Measurements from ENCODE around the gene PHF2. TPM values are rescaled to one million over a fixed set of nuclear protein-coding genes. Genes with fewer than 3 reads are reported as not detected.

The PHF2 gene
- total and polyA plus RNA-seq, 2 of the 8 experiments (the other 6 are each of a cell fraction or from before 2014, with no cell fraction given) = 3.4 to 9.4 TPM

DNA sequence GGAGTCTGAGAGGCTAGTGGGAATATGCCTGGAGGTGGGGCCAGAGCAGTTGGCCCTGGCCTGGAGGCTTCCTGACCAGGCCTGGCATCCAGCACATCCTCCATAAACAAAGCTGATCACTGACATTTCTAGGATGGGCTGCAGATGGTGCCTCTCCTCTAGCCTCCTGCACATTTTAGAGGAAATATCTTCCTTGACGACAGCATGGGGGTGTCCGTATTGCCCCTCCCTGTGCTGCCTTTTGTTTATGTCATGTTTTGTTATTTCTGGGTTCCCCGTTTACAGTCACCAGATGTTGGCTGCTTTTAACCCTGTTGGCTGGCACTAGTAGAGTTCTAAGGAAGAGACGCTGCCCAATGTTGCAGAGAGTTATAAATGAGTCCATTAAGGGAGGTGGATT lies 148.5 kb downstream of the PHF2 start:
- TF ChIP-seq SIX5 (IDR thresholded peaks at IDR 0.05; ENCODE audit: low read depth, low read length) = no peak
- TF ChIP-seq KDM4A (IDR thresholded peaks at IDR 0.05; ENCODE audit: low read depth, low read length, severe bottlenecking) = no peak
- no peak for TF ChIP-seq TEAD4 (IDR thresholded peaks at IDR 0.05; ENCODE audit: low read depth, low read length)
- no peak overlapping the region for H3K4me3 ChIP-seq (ENCODE audit: extremely low read depth in 1 of 4, insufficient read depth in 2 of 4, low read depth in 3 of 4, low read length in 4 of 4)

More for the DNA sequence above, 148.5 kb downstream of the PHF2 start:
- no peak overlapping the region for H2AFZ ChIP-seq (ENCODE audit: low read length)
- ChIA-PET CTCF (ENCODE audit: partially characterized antibody) (no interaction called here), POLR2A (ENCODE audit: partially characterized antibody) (interaction anchor here (0.5 kb wide), 1 partner anchor 113 kb away, joined by 3 read pairs; no protein-coding TSS in a partner anchor)
- no peaks in the 10 kb centered on the region for H3K23me2 ChIP-seq (ENCODE audit: low read depth, low read length)
- H3K56ac ChIP-seq (replicated peaks; ENCODE audit: insufficient read length, low read depth, low read length) = no peak overlapping the region
- H3K79me2 ChIP-seq (ENCODE audit: control insufficient read depth in 1 of 2, insufficient read depth in 2 of 2, low read length in 2 of 2) = no peaks in the 10 kb centered on the region
- no peak for FAIRE-seq
- H2BK120ac ChIP-seq (replicated peaks; ENCODE audit: low read depth, low read length) = no peak overlapping the region
- H2BK12ac ChIP-seq (ENCODE audit: low read depth, low read length) = no peak overlapping the region
- no peaks in the 10 kb centered on the region for H3K27me3 ChIP-seq (replicated peaks in 1 of 4; ENCODE audit: control insufficient read depth in 3 of 4, extremely low read depth in 1 of 4, insufficient read depth in 3 of 4, low read length in 3 of 4)
- no peaks in the 10 kb centered on the region for H3K79me1 ChIP-seq (ENCODE audit: low read depth, low read length)
- no peaks in the 10 kb centered on the region for H3K36me3 ChIP-seq (ENCODE audit: control insufficient read depth in 2 of 4, insufficient read depth in 4 of 4, low read length in 3 of 4)
- no peak overlapping the region for H3K9ac ChIP-seq (replicated peaks in 1 of 4; ENCODE audit: extremely low read depth in 1 of 4, low read depth in 3 of 4, low read length in 3 of 4)
- no peak overlapping the region for H4K91ac ChIP-seq (replicated peaks; ENCODE audit: insufficient read length, low read length)
- H4K8ac ChIP-seq (ENCODE audit: extremely low read depth, insufficient read depth, low read length) = no peak overlapping the region
- no peak overlapping the region for H2BK20ac ChIP-seq (ENCODE audit: low read length)
- H3K14ac ChIP-seq (ENCODE audit: insufficient read length) = no peak overlapping the region
- H4K5ac ChIP-seq (ENCODE audit: insufficient read length, low read depth, low read length) = no peak overlapping the region
- no peak for DNase-seq (ENCODE audit: low read depth in 1 of 2, low spot score in 2 of 2)
- H2AK5ac ChIP-seq (ENCODE audit: low read depth, low read length) = no peak overlapping the region
- no peak overlapping the region for H2BK5ac ChIP-seq (ENCODE audit: low read depth, low read length)
- H2BK15ac ChIP-seq (ENCODE audit: low read length) = no peak overlapping the region
- peaks cover 6 to 9% of the 10 kb centered on the region in 2 experiments; a peak in 2 of 4 replicates for H3K9me3 ChIP-seq (ENCODE audit: insufficient read depth in 2 of 2, low read depth in 1 of 2, low read length in 1 of 2)
- H3K27ac ChIP-seq (ENCODE audit: low read depth, low read length) = no peak overlapping the region
- no peak overlapping the region for H3K4me2 ChIP-seq (ENCODE audit: insufficient read depth in 1 of 2, low read depth in 2 of 2, low read length in 2 of 2)
- 81% methylated on average over 4 of the region's 4 CpGs; no CpG with 5 or more reads in 1 of the 2 experiments for WGBS, 2 experiments (ENCODE audit: extremely low coverage in 1 of 2, insufficient coverage in 1 of 2, insufficient read length in 1 of 2, insufficient replicate concordance in 2 of 2, low coverage in 1 of 2, low lambda C conversion rate in 2 of 2, missing lambda C conversion rate in 1 of 2)
- no peak overlapping the region for H3K4ac ChIP-seq (replicated peaks; ENCODE audit: insufficient read length, low read depth, low read length)
- H3K18ac ChIP-seq (ENCODE audit: extremely low read depth, low read length) = no peak overlapping the region
- no peak overlapping the region for H3K23ac ChIP-seq (ENCODE audit: insufficient read length)
- no peaks in the 10 kb centered on the region for H4K20me1 ChIP-seq (replicated peaks in 1 of 2; ENCODE audit: control insufficient read depth in 1 of 2, insufficient read depth in 2 of 2, low read length in 2 of 2)
- no peaks in the 10 kb centered on the region for H3K4me1 ChIP-seq (replicated peaks in 1 of 4; ENCODE audit: control insufficient read depth in 3 of 4, insufficient read depth in 4 of 4, low read length in 3 of 4)

All from H1 (cell line).